ENCODE measurements around the gene ADGRG6.
A peak's percentile ranks its signal among the peaks of the same experiment; 100 is the strongest.

ADGRG6 gene

DNA sequence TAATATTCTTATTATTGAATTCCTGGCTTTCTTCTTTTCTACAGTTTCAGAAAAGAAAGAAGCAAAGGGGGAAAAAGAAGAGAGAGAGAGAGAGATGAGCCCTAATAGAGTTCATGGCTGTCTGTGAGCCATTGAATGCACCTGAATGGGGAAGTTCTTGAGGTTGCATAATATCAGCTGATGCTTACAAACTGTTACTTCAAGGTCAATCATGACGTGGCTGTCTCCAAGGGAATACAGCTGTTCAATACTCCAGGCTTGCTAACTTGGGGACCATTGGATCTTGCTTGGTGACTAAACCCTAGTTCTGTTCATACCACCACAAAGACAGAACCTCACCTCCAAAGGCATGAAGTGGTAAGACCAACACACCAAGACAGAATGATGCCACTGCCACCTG lies 180.4 kb downstream of the ADGRG6 start:
- H3K27me3 ChIP-seq = no peaks in the 10 kb centered on the region
- no peak overlapping the region for H3K27ac ChIP-seq
- 0 out of 20 replicates have a peak, but pooled peaks cover 0 to 3% (median 0%) of the 10 kb centered on the region in 10 experiments for H3K4me1 ChIP-seq
- H3K4me2 ChIP-seq = no peak overlapping the region
- H3K9me3 ChIP-seq (replicated peaks in 1 of 11) = peaks cover 0 to 5% (median 0%) of the 10 kb centered on the region in 11 experiments; a peak in 1 of 22 replicates
- no peak overlapping the region for H3K9ac ChIP-seq
- H4K20me1 ChIP-seq = no peaks in the 10 kb centered on the region
- no peaks in the 10 kb centered on the region for H3K36me3 ChIP-seq
- TF ChIP-seq Cebpa-rat (IDR thresholded peaks at IDR 0.05) = no peak
- H3K4me3 ChIP-seq = no peak overlapping the region

GRCh38 chr6:142482974-142483373 lies 181.2 kb downstream of the ADGRG6 start:
- 0 out of 20 replicates have a peak, but pooled peaks cover 0 to 3% (median 0%) of the 10 kb centered on the region in 10 experiments for H3K4me1 ChIP-seq
- no peak overlapping the region for H3K4me3 ChIP-seq
- peaks cover 0 to 5% (median 0%) of the 10 kb centered on the region in 11 experiments; a peak in 1 of 22 replicates for H3K9me3 ChIP-seq (replicated peaks in 1 of 11)
- TF ChIP-seq Cebpa-rat (IDR thresholded peaks at IDR 0.05) = peak in 5 of 11 experiments; percentile 13 to 56 (median 42); a peak in 5 of 22 replicates
- H3K27ac ChIP-seq = no peak overlapping the region
- H3K36me3 ChIP-seq = no peaks in the 10 kb centered on the region
- no peak overlapping the region for H3K4me2 ChIP-seq
- no peak overlapping the region for H3K9ac ChIP-seq
- H4K20me1 ChIP-seq = no peaks in the 10 kb centered on the region
- H3K27me3 ChIP-seq = no peaks in the 10 kb centered on the region

DNA sequence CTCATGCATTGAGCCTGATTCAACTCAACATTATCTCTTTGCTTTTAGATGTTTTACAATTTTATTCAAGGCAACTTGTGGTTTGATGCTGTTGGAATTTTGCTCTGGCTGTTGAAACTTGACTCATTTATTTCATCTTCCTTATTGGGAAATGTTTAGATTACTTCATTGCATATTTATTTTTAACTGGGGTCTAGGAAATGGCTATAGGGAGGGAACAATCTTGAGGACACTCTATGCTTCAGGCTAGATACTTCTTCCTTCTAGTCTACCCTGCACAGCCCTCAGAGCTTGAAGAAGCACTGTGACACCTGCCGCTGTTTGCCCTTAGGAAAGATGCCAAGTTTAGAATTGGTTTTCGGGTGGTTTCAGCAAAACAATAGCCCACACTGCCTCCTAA lies 183.4 kb downstream of the ADGRG6 start:
- Histone ChIP-seq H3K4me2 (no peak overlapping the region), H3K9ac (no peak overlapping the region), H3K36me3 (no peaks in the 10 kb centered on the region), H3K9me3 (replicated peaks in 1 of 11) (peaks cover 0 to 5% (median 0%) of the 10 kb centered on the region in 11 experiments; a peak in 1 of 22 replicates), H3K27me3 (no peaks in the 10 kb centered on the region), H4K20me1 (no peaks in the 10 kb centered on the region), H3K27ac (no peak overlapping the region), H3K4me1 (no peaks in the 10 kb centered on the region), H3K4me3 (no peak overlapping the region)
- TF ChIP-seq Cebpa-rat (IDR thresholded peaks at IDR 0.05) = no peak

DNA sequence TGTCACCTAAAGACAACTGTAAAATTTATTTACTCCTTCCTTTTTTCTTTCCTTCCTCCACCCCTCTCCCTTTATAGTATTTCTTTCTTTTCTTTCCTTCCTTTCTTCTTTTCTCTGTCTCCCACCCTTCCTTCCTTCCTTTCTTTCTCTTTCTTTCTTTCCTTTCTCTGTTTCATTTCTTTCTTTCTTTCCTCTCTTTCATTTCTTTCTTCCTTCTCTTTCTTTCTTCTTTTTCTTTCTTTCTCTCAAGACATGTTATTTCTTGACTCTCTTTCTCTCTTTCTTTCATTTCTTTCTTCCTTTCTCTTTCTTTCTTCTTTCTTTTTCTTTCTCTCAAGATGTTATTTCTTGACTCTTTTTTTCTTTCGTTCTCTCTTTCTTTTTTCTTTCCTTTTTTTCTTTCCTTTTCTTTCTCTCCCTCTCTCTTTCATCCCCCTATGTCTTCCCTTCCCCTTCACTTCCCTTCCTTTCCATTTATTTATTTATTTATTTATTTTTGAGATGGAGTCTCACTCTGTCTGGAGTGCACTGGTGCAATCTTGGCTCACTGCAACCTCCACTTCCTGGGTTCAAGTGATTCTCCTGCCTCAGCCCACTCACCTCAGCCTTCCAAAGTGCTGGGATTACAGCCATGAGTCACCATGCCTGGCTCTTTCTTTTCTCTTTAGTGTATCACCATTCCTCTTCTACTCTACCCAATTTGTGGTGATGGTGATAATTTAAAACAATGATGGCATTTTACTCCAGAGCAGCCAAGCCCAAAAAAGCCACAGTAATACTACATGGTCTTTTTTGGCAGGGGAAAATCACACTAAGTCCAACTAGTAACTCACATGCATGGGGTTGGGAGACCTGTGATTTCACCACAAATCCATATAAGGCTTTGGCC lies 188.2 kb downstream of the ADGRG6 start:
- no peak overlapping the region for H3K9ac ChIP-seq
- H3K4me3 ChIP-seq = no peak overlapping the region

More for the DNA sequence above, 188.2 kb downstream of the ADGRG6 start:
- H3K4me2 ChIP-seq = no peak overlapping the region
- no peaks in the 10 kb centered on the region for H3K27me3 ChIP-seq
- H3K36me3 ChIP-seq = no peaks in the 10 kb centered on the region
- no peak for TF ChIP-seq Cebpa-rat (IDR thresholded peaks at IDR 0.05)
- H3K9me3 ChIP-seq (replicated peaks in 1 of 11) = peaks cover 0 to 3% (median 0%) of the 10 kb centered on the region in 11 experiments; a peak in 2 of 22 replicates
- no peaks in the 10 kb centered on the region for H4K20me1 ChIP-seq
- no peak overlapping the region for H3K27ac ChIP-seq
- no peaks in the 10 kb centered on the region for H3K4me1 ChIP-seq
